Motor neuron (in vitro differentiated cells): ENCODE data around the gene PLXND1. TPM values are rescaled to one million over a fixed set of nuclear protein-coding genes. Genes with fewer than 3 reads are reported as not detected.
"Not testable (repeated sequence)": the region's sequence is repeated elsewhere in the genome, so short reads cannot be mapped to it uniquely, and the experiment has no call there.

ENCODE experiments used
- ATAC-seq, 8 experiments: fragments of 200-7000 bp; cut with Tn5 transposase; replicated peaks in 6 of 8; 2 replicates each; pipeline ENCODE4 v1.8.0; 2021; ENCODE audit warnings: mild to moderate bottlenecking in 8 of 8, moderate library complexity in 8 of 8
- H3K27ac ChIP-seq, 2 donors: fragments of 250-450 bp; sonication (Bioruptor Pico); 2 replicates each; pipeline ENCODE4 v1.9.0; 2021; ENCODE audit warnings: antibody characterized with exemption in 2 of 2, mild to moderate bottlenecking in 2 of 2, moderate library complexity in 1 of 2
- H3K4me1 ChIP-seq, 2 donors: fragments of 250-450 bp; sonication (Bioruptor Pico); replicated peaks in 1 of 2; 2 replicates each; pipeline ENCODE4 v1.6.1; 2021; ENCODE audit warnings: antibody characterized with exemption in 2 of 2, mild to moderate bottlenecking in 2 of 2, moderate library complexity in 1 of 2
- H3K4me3 ChIP-seq, 5 donors: fragments of 250-450 bp; sonication (Bioruptor Pico); 2 replicates each; pipeline ENCODE4 v1.9.0; 2021; ENCODE audit warnings: antibody characterized with exemption in 5 of 5, mild to moderate bottlenecking in 5 of 5, moderate library complexity in 4 of 5
- WGBS, 10 experiments: fragments of 450-650 bp; shearing (Covaris generic); methylation state at CpG; one replicate each; pipeline ENCODE4 v1.0.0; 2022; 5-methylcytosine and 5-hydroxymethylcytosine counted together
- in situ Hi-C, 9 experiments: fragments of 400-800 bp; cut with MboI; loops; one replicate each; pipeline ENCODE4 v1.15.0; 2021; ENCODE audit warnings: low sequenced_read_pairs in 9 of 9, low pct_unique_long_range_greater_than_20kb in 2 of 9; ENCODE audit not compliant: unreplicated experiment in 9 of 9
- total RNA-seq, 8 experiments: library from RNA; unstranded; fragments of 300-600 nt; gene quantifications; 2 replicates each; pipeline versions ENCODE4 v1.2.3 to v1.2.4, GENCODE V29; 2022

The PLXND1 gene
- total RNA-seq, 8 experiments from 2014 or later = 5.0 to 77.3 (median 27.8) TPM

DNA sequence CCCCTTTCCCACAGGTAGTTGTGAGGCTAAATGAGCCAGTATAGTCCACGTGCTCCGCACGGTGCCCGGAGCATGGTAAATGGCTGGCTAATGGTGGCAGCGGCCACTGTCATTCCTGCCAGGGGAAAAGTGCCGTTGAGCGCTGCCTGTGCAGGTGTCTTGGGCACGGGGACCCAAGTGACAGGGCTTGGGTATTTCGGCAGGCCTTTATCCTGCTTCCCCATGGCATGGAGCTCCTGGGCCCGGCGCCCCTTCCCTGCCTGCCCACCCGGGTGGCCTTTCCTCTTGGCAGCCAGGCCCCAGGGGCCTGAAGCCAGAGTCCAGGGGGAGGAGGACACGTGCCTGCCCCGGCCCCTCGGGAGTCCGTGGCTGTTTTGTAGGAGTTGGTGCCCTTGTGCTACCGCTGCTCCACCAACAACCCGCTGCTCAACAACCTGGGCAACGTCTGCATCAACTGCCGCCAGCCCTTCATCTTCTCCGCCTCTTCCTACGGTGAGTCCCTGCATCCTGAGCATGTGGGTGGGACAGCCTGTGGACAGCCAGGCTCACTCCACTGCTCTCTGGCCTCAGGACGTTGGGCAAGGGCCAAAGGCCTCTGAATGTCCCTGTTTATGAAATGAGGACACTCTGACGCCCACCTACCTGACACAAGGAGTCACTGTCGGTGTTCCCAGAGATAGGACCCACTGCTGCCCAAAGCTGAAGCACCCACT is 91.2 kb downstream of the PLXND1 start:
- in situ Hi-C loops, H3K4me1 ChIP-seq, H3K4me3 ChIP-seq, H3K27ac ChIP-seq: not testable (repeated sequence)
- WGBS, 10 experiments = 90 to 100% (median 95%) methylated on average over 2 to 7 of the region's 25 CpGs; no CpG with 5 or more reads in 5 of the 10 experiments
- ATAC-seq = peak in 1 of 8 experiments; percentile 15

GRCh38 chr3:129514563-129514962 is 91.9 kb downstream of the PLXND1 start:
- in situ Hi-C loops = no loop called here
- WGBS, 10 experiments = no CpG with 5 or more reads among the region's 6 CpGs
- Histone ChIP-seq H3K27ac (no peak overlapping the region), H3K4me3 (no peak overlapping the region), H3K4me1 (no peaks in the 10 kb centered on the region)
- ATAC-seq = no peak

GRCh38 chr3:129514110-129514509 is 92.4 kb downstream of the PLXND1 start:
- Histone ChIP-seq H3K4me1 (no peaks in the 10 kb centered on the region), H3K27ac (no peak overlapping the region), H3K4me3 (no peak overlapping the region)
- WGBS, 10 experiments = 93 to 96% methylated on average over 3 to 4 of the region's 10 CpGs; no CpG with 5 or more reads in 8 of the 10 experiments
- no peak for ATAC-seq
- in situ Hi-C loops = no loop called here

DNA sequence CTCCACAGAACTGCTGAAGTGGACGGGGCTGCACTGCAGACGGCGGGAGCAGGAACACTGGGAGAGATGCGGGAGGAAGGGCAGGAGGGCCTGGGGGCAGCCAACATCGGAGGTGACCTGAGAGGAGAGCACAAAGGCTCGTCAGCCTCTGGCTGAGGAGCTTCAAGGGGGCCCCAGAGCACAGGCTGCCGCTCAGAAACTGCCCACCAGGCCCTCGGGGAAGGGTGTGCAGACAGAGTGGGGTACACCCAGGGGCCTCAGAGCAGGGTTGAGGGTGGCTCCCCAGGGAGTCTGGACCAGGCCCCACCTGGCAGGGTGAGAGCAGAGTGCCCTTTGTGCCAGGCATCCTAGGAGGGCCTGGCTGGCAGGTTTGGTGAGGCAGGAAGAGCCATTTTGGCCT is 92.8 kb downstream of the PLXND1 start:
- WGBS, 10 experiments = 66 to 100% methylated on average over 1 to 3 of the region's 8 CpGs; no CpG with 5 or more reads in 8 of the 10 experiments
- H3K4me3 ChIP-seq = no peak overlapping the region
- ATAC-seq = no peak
- in situ Hi-C loops = no loop called here
- H3K27ac ChIP-seq = no peak overlapping the region
- no peaks in the 10 kb centered on the region for H3K4me1 ChIP-seq

GRCh38 chr3:129512595-129512994 is 93.9 kb downstream of the PLXND1 start:
- no peak overlapping the region for H3K4me3 ChIP-seq
- no peak for ATAC-seq
- no peak overlapping the region for H3K27ac ChIP-seq
- in situ Hi-C loops = no loop called here
- H3K4me1 ChIP-seq = no peaks in the 10 kb centered on the region

DNA sequence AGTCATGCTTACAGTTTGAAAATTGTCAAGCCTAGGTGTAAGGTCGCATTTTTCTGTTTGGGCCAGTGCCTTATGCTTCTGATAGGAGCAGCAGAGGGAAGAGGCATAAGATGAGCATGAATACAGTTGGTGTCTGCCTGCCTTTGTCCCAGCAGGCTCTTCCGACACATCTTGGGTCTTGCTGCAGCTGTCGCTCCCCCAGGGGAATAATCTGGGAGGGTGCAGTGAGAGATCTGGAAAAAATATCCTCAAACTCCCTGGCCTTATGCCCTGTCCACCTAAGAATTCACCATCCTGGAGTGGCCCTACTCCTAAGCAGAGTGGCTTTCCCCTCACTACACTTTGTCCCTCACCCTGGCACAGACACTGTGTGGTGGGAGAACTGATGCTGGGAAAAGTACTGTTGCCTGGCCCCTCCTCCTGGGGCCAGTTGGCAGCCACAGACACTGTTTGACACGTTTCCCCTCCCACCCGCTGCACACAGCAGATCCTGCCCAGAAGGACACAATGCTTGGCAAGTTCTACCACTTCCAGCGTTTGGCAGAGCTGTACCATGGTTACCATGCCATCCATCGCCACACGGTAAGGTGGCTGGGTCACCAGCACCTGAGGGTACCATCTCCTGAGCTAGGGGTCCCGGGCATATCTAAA is 99.2 kb downstream of the PLXND1 start:
- no peak for ATAC-seq
- Histone ChIP-seq H3K27ac (no peak overlapping the region), H3K4me3 (no peak overlapping the region), H3K4me1 (peaks cover 12 to 20% of the 10 kb centered on the region in 2 donors)
- in situ Hi-C loops = no loop called here
- WGBS, 10 experiments = 47 to 100% (median 91%) methylated on average over 1 to 5 of the region's 9 CpGs; no CpG with 5 or more reads in 3 of the 10 experiments

DNA sequence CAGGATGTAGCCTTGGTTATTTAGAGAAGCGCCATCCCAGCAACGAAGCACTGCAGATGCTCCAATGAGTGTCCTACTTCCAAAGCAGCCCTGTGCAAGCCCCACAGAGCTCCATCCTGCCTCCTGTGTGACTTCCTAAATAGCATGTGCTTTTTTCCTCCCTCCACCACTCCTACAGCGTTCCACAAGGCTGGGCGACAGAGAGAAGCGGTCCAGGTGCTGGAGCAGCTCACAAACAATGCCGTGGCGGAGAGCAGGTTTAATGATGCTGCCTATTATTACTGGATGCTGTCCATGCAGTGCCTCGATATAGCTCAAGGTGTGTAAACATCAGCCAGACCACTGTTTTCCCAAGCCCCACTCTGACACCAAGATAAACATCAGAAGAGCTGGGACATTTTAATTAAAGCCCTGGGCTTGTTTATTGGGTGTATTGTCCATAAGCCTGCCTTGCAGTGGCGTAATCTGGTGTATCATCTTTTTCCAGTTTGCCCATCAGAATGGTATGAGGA is 100.2 kb downstream of the PLXND1 start:
- in situ Hi-C loops = no loop called here
- 69 to 95% (median 91%) methylated on average over 3 to 9 of the region's 9 CpGs; no CpG with 5 or more reads in 3 of the 10 experiments for WGBS, 10 experiments
- Histone ChIP-seq H3K4me3 (no peak overlapping the region), H3K27ac (no peak overlapping the region), H3K4me1 (peaks cover 12 to 20% of the 10 kb centered on the region in 2 donors)
- ATAC-seq = peak in 1 of 8 experiments; percentile 2

GRCh38 chr3:129505341-129505740 is 101.1 kb downstream of the PLXND1 start:
- in situ Hi-C loops = no loop called here

More at GRCh38 chr3:129505341-129505740, 101.1 kb downstream of the PLXND1 start:
- 80 to 100% (median 87%) methylated on average over 1 to 6 of the region's 6 CpGs; no CpG with 5 or more reads in 2 of the 10 experiments for WGBS, 10 experiments
- Histone ChIP-seq H3K4me3 (no peak overlapping the region), H3K27ac (no peak overlapping the region), H3K4me1 (peaks cover 12 to 20% of the 10 kb centered on the region in 2 donors)
- no peak for ATAC-seq

Other genes with a start within 250 kb of the PLXND1 start
- 1 to 10 TPM in 3 of 8 experiments, under 1 TPM in 5; 0.27 to 3.8 (median 0.55) TPM for gene EFCAB12, start 178.0 kb downstream of the PLXND1 start, total RNA-seq
- gene MBD4, start 166.7 kb downstream of the PLXND1 start, total RNA-seq = 10 to 100 TPM; 18.0 to 39.8 (median 25.4) TPM
- gene IFT122, start 166.5 kb downstream of the PLXND1 start, total RNA-seq = 10 to 100 TPM in 7 of 8 experiments, 1 to 10 TPM in 1; 8.4 to 34.5 (median 24.8) TPM
- gene RHO, start 78.0 kb downstream of the PLXND1 start, total RNA-seq = under 1 TPM in 5 of 8 experiments, not detected in 3; 0.04 to 0.42 (median 0.10) TPM
- not detected for gene H1-8, start 63.5 kb downstream of the PLXND1 start, total RNA-seq